A673 (cell line): ENCODE results near the gene MRNIP. TPM values are rescaled to one million over a fixed set of nuclear protein-coding genes. Genes with fewer than 3 reads are reported as not detected.

Experiments used
- BruUV-seq: library from RNA; stranded (reverse); fragments of 400-500 nt; replicated peaks from 2 replicates; lab custom pipeline; 2021; lab: Mats Ljungman, UMichigan
- CTCF ChIA-PET: fragments of 300-600 bp; sonication (Branson Sonifier 250); formaldehyde crosslinking; loops from one replicate; lab custom pipeline; 2022; ENCODE audit warnings: antibody characterized with exemption; lab: Charles Lee
- POLR2A ChIA-PET: fragments of 300-600 bp; sonication (Branson Sonifier 250); formaldehyde crosslinking; loops from one replicate; lab custom pipeline; 2022; ENCODE audit warnings: antibody characterized with exemption; ENCODE audit not compliant: low non-redundant PET; lab: Charles Lee
- DNase-seq: peaks from one replicate; pipeline ENCODE4 v3.0.0-alpha.2; 2015; ENCODE audit warnings: low spot score
- H3K27ac ChIP-seq: fragments of 200-600 bp; sonication (generic); 2 replicates; pipeline ENCODE4 v1.5.1; 2016; ENCODE audit warnings: mixed run types, low read depth, mild to moderate bottlenecking, mixed read lengths, antibody characterized with exemption, low read length; ENCODE audit not compliant: poor library complexity, severe bottlenecking
- H3K27me3 ChIP-seq: fragments of 200-600 bp; sonication (generic); replicated peaks from 2 replicates; pipeline ENCODE4 v1.6.1; 2017; ENCODE audit warnings: mixed run types, low read depth, mild to moderate bottlenecking, mixed read lengths, antibody characterized with exemption, low read length; ENCODE audit not compliant: insufficient read depth, poor library complexity
- H3K36me3 ChIP-seq: fragments of 200-600 bp; sonication (generic); 2 replicates; pipeline ENCODE4 v1.6.1; 2016; ENCODE audit warnings: mixed run types, mild to moderate bottlenecking, mixed read lengths, antibody characterized with exemption, low read length; ENCODE audit not compliant: insufficient read depth, poor library complexity, severe bottlenecking
- H3K4me1 ChIP-seq: fragments of 200-600 bp; sonication (generic); 2 replicates; pipeline ENCODE4 v1.6.1; 2017; ENCODE audit warnings: mixed run types, mild to moderate bottlenecking, mixed read lengths, antibody characterized with exemption, low read length; ENCODE audit not compliant: insufficient read depth, poor library complexity, severe bottlenecking
- H3K4me3 ChIP-seq: fragments of 200-600 bp; sonication (generic); 2 replicates; pipeline ENCODE4 v1.5.1; 2016; ENCODE audit warnings: low read depth, mixed run types, mild to moderate bottlenecking, mixed read lengths, low read length; ENCODE audit not compliant: poor library complexity, severe bottlenecking
- H3K9me3 ChIP-seq: fragments of 200-600 bp; sonication (generic); 2 replicates; pipeline ENCODE4 v1.6.1; 2016; ENCODE audit warnings: mixed run types, low read depth, mild to moderate bottlenecking, mixed read lengths, antibody characterized with exemption, low read length; ENCODE audit not compliant: poor library complexity, severe bottlenecking
- EZH2 ChIP-seq: fragments of 200-600 bp; sonication (generic); IDR thresholded peaks from 2 replicates; pipeline ENCODE4 v1.6.1; 2017; ENCODE audit warnings: borderline replicate concordance, low read depth, mild to moderate bottlenecking, mixed read lengths, antibody characterized with exemption, low read length; ENCODE audit not compliant: poor library complexity, severe bottlenecking
- intact Hi-C: fragments of 100-400 bp; cut with micrococcal nuclease; formaldehyde crosslinking; loops from one replicate; pipeline ENCODE4 v1.10.0; 2022; ENCODE audit not compliant: unreplicated experiment
- total RNA-seq: library from RNA; stranded (reverse); gene quantifications from 2 replicates; pipeline ENCODE4 v1.2.3, GENCODE V29; 2021
- TF ChIP-seq, protein P1 (sequence below): fragments of 300-800, 200-600 bp; sonication (generic); conservative IDR thresholded peaks from 2 replicates; pipeline ENCODE4 v1.5.1; 2017; ENCODE audit warnings: low read depth, mild to moderate bottlenecking, antibody characterized with exemption, low read length, moderate library complexity, mixed read lengths

The MRNIP gene
- total RNA-seq, 1 experiment from 2014 or later: 31.3 TPM

DNA sequence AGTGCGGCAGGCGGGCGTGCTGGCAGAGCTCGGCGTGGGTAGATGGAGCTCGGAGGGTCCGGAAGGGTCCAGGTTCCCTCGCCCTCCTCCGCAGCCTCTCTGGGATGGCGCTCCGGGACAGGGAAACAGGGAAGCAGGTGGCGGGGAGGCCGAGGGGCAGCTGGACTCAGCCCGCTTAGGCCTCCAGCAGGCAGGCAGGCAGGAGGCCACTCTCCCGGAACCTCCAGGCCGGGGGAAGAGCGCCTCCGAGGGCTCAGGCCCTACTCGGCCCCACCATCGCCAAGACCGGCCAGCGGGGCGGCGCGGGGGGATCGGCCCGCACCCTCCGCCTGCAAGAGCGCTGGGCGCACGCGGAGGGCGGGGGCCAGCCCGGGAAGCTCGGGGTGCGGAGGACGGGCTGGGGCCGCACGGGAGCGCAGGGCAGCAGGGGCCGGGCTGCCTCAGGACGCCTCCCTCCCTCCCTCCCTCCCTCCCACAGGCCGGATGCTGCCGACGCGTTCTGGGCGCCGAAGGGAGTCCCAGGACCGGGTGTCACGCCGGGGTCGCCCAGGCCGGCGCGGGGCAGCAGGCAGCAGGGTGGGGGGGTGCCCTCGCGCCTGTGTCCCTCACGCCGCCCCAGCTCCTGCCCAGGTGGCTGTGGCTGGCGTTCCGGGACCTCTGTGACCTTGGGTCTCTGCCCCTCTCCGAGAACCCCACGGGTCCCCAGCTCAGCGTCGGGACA is 52.9 kb downstream of the MRNIP start:
- no peaks in the 10 kb centered on the region for H3K36me3 ChIP-seq
- H3K27ac ChIP-seq: peak overlapping the region; percentile 71
- intact Hi-C loops: no loop called here
- no peaks in the 10 kb centered on the region for H3K27me3 ChIP-seq
- H3K4me1 ChIP-seq: peaks cover 28% of the 10 kb centered on the region
- TF ChIP-seq, protein P1, sequence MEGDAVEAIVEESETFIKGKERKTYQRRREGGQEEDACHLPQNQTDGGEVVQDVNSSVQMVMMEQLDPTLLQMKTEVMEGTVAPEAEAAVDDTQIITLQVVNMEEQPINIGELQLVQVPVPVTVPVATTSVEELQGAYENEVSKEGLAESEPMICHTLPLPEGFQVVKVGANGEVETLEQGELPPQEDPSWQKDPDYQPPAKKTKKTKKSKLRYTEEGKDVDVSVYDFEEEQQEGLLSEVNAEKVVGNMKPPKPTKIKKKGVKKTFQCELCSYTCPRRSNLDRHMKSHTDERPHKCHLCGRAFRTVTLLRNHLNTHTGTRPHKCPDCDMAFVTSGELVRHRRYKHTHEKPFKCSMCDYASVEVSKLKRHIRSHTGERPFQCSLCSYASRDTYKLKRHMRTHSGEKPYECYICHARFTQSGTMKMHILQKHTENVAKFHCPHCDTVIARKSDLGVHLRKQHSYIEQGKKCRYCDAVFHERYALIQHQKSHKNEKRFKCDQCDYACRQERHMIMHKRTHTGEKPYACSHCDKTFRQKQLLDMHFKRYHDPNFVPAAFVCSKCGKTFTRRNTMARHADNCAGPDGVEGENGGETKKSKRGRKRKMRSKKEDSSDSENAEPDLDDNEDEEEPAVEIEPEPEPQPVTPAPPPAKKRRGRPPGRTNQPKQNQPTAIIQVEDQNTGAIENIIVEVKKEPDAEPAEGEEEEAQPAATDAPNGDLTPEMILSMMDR: no peak
- ChIA-PET POLR2A (no interaction called here), CTCF (interaction anchor here (0.5 kb wide), 1 partner anchor 99 kb away, joined by 7 read pairs; no protein-coding TSS in a partner anchor)
- DNase-seq: no peak
- peak overlapping the region; percentile 76 for H3K4me3 ChIP-seq
- BruUV-seq: no TSS peak
- H3K9me3 ChIP-seq: no peaks in the 10 kb centered on the region

DNA sequence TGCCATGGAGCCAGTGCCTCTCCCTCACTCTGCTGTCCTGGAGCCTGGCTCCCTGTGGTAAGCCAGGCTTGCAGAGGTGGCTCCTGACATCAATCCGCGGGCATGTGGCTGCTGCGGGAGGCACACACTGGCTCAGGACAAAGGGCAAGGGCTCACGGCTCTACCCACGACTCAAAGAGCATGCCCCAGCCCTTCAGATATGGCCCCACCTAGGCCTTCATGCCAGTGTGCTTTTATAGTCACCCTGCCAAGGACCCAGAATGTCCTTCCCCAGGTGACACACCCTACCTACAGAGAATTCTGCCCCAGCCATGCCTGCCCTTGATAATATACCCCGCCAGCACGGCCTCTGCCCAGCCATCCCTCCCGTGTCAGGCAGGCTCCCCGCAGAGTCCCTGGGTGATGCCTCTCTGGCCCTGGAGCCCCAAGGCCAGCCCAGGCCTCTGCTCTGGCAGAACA is 53.5 kb downstream of the MRNIP start:
- Histone ChIP-seq H3K27ac (peak overlapping the region; percentile 54), H3K9me3 (no peaks in the 10 kb centered on the region), H3K4me3 (peak overlapping the region; percentile 76), H3K36me3 (no peaks in the 10 kb centered on the region), H3K4me1 (peaks cover 28% of the 10 kb centered on the region), H3K27me3 (no peaks in the 10 kb centered on the region)
- TSS peak; percentile 42 for BruUV-seq
- intact Hi-C loops: no loop called here
- POLR2A ChIA-PET: no interaction called here
- DNase-seq: no peak
- CTCF ChIA-PET: no interaction called here
- TF ChIP-seq EZH2: no peak
- TF ChIP-seq, protein P1: no peak

DNA sequence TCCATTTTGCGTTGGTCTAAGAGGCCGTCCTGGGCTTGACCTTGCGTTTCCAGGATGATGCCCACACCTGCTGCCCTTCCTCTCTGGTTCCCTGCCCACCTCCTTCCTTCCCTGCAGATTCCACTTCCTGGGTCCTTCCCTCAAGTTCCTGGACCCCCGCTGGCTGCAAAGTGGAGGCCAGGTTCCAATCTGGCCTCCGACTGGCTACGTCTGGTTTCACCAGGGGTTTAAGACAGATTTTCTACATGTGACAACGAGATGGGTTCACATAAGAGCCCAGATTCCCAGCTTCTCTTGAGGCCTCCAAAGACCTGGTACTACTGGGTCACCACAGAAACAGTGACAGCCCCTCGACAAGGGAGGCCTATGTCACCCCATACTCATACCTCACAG is 54.1 kb downstream of the MRNIP start:
- no peak for DNase-seq
- no peaks in the 10 kb centered on the region for H3K27me3 ChIP-seq
- POLR2A ChIA-PET: no interaction called here
- H3K9me3 ChIP-seq: no peaks in the 10 kb centered on the region
- CTCF ChIA-PET: no interaction called here
- intact Hi-C loops: loop anchor here (5.0 kb wide), 3 partner anchors 53 to 288 kb away; partner anchors contain the start of genes MRNIP and TBC1D9B
- H3K27ac ChIP-seq: no peak overlapping the region
- H3K4me1 ChIP-seq: peaks cover 28% of the 10 kb centered on the region
- H3K36me3 ChIP-seq: no peaks in the 10 kb centered on the region
- peak overlapping the region; percentile 76 for H3K4me3 ChIP-seq
- TF ChIP-seq, protein P1: no peak
- TF ChIP-seq EZH2: no peak
- BruUV-seq: no TSS peak
